H4 (cell line): ENCODE data around the gene SRPK1. TPM values are rescaled to one million over a fixed set of nuclear protein-coding genes. Genes with fewer than 3 reads are reported as not detected.
"Not testable (repeated sequence)": the region's sequence is repeated elsewhere in the genome, so short reads cannot be mapped to it uniquely, and the experiment has no call there.

Experiments
- DNase-seq: peaks from one replicate; pipeline ENCODE4 v3.0.0-alpha.2; 2015; ENCODE audit warnings: low spot score
- total RNA-seq: library from RNA; depleted of rRNA; stranded (reverse); fragments of >200 nt; shearing (Covaris generic); gene quantifications from 2 replicates; pipeline ENCODE4 v1.2.3, GENCODE V29; 2014

The SRPK1 gene
- total RNA-seq, 1 experiment from 2014 or later: 61.0 TPM

GRCh38 chr6:35931873-35932272, 11.0 kb upstream of the SRPK1 start:
- not testable (repeated sequence) for DNase-seq

DNA sequence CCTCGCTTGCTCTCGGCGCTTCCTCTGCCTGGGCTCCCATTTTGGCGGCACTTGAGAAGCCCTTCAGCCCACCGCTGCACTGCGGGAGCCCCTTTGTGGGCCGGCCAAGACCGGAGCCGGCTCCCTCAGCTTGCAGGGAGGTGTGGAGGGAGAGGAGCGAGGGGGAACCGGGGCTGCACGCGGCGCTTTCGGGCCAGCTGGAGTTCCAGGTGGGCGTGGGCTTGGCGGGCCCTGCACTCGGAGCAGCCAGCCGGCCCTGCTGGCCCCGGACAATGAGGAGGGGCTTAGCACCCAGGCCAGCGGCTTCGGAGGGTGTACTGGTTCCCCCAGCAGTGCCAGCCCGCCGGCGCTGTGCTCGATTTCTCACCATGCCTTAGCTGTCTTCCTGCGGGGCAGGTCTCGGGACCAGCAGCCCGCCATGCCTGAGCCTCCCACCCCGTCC, 10.2 kb upstream of the SRPK1 start:
- DNase-seq: no peak

GRCh38 chr6:35929601-35930000, 8.7 kb upstream of the SRPK1 start:
- DNase-seq: no peak

DNA sequence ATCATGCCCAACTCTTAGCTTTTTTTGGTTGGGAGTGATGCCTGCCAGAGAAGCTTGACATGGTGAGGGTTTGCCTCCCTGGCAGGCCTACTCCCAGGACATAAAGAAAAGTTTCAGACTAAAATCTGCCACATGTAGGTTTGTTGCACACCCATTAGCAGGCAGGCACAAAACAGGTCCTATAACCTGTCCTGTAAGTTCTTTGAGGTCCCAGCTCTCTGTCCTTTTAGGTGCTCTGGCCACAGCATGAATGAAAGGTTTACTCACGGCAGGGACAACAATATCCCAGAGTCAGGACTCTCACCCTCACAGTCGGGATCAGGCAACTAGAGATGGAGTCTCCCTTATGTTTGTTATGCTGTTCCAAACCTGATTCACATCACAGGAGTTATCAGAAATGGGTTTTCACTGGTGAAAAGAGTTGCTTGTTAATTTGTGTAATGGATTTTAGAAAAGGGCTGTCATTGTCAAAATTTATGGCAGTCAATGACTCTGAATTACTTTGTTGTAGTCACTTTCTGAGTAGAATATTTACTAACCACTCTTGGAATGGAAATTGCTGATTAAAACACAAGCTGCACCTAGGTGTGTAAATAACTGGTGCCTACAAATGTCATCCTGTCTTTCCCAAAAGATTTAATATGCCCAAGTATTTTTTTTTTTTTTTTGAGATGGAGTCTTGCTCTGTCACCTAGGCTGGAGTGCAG, 5.8 kb upstream of the SRPK1 start:
- no peak for DNase-seq

GRCh38 chr6:35925961-35926360, 5.1 kb upstream of the SRPK1 start:
- DNase-seq: no peak

DNA sequence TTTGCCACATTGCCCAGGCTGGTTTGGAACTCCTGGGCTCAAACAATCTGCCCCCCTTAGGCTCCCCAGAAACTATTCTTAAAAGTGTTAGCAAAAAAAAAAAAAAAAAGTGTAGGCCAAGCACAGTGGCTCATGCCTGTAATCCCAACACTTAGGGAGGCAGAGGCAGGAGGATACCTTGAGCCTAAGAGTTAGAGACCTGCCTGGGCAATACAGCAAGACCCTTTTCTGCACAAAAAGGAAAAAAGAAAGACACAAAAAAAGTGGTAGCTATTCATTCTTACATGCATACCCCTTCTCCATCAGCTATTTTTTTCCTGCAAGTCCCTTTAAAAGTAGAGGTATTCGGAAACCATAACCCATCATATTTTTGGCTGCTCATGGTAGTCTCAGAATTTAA, 3.2 kb upstream of the SRPK1 start:
- DNase-seq: no peak

GRCh38 chr6:35922139-35922554, 1.2 kb upstream of the SRPK1 start:
- DNase-seq: no peak

- peak; percentile 25 for DNase-seq
Observed at GRCh38 chr6:35919827-35920751, 809 bp downstream of the SRPK1 start.

- peak; percentile 20 for DNase-seq
Observed at GRCh38 chr6:35919085-35919826, 1.6 kb downstream of the SRPK1 start.

DNA sequence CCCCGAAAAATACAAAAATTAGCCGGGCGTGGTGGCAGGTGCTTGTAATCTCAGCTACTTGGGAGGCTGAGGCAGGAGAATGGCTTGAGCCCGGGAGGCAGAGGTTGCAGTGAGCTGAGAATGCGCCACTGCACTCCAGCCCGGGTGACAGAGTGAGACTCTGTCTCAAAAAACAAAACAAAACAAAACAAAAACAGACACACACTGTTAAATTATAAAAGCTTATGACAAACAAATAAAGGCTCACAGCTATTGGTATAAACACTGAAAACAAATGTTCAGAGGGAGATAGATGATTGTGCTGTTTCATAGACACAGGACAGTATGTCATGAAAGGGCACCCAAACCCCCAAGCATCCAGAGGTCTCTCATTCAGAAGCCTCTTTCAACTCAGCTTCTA, 4.0 kb downstream of the SRPK1 start:
- DNase-seq: not testable (repeated sequence)

GRCh38 chr6:35916056-35916455, 4.8 kb downstream of the SRPK1 start:
- DNase-seq: no peak

- no peak for DNase-seq
Observed at GRCh38 chr6:35914536-35914935, 6.4 kb downstream of the SRPK1 start.

- DNase-seq: no peak
Observed at GRCh38 chr6:35911871-35912653, 8.8 kb downstream of the SRPK1 start.

- DNase-seq: not testable (repeated sequence)
Observed at GRCh38 chr6:35909571-35909970, 11.3 kb downstream of the SRPK1 start.

DNA sequence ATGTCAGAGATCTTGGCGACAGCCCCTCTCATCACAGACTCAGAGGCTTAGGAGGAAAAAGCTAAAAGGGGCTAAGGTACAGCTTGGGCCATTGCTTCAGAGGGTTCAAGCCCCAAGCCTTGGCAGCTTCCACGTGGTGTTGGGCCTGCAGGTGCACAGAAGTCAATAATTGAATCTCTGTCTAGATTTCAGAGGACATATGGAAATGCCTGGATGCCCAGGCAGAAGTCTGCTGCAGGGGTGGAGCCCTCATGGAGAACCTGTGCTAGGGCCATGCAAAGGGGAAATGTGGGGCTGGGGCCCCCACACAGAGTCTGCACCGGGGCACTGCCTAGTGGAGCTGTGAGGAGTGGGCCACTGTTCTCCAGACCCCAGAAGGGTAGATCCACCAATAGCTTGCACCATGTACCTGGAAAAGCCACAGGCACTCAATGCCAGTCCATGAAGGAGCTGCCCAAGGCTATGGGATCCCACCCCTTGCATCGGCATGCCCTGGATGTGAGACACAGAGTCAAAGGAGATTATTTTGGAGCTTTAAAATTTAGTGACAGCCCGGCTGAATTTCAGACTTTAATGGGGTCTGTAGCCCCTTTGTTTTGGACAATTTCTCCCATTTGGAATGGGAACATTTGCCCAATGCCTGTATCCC, 12.0 kb downstream of the SRPK1 start:
- DNase-seq: not testable (repeated sequence)

- no peak for DNase-seq
Observed at GRCh38 chr6:35907750-35908149, 13.1 kb downstream of the SRPK1 start.

DNA sequence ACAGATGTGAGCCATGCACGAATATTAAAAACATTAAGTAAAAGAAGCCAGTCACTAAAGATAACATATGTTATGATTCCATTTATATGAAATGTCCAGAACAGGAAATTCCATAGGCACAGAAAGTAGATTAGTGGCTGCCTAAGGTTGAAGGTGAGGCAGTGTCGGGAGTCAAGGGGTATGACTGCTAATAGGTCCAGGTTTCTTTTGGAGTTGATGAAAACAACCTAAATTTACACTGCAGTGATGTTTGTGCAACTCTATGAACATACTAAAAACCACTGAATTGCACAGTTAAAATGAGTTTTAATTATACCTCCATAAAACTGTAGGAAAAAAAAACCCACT, 14.4 kb downstream of the SRPK1 start:
- no peak for DNase-seq

GRCh38 chr6:35905841-35906498, 14.9 kb downstream of the SRPK1 start:
- DNase-seq: no peak

GRCh38 chr6:35905141-35905785, 15.6 kb downstream of the SRPK1 start:
- no peak for DNase-seq

- no peak for DNase-seq
Observed at GRCh38 chr6:35903679-35904078, 17.2 kb downstream of the SRPK1 start.
